Stimulated activated CD4-positive, alpha-beta T cell treated with anti-CD3 and anti-CD28 coated beads, Interleukin-2, amount 100 ng/mL, for 4 hours (primary cell): ENCODE results near the gene RIPK4.
"Not testable (repeated sequence)": the region's sequence is repeated elsewhere in the genome, so short reads cannot be mapped to it uniquely, and the experiment has no call there.

Experiments
- DNase-seq: peaks from one replicate; pipeline ENCODE4 v3.0.0-alpha.2; 2020; ENCODE audit warnings: low read depth

The RIPK4 gene

DNA sequence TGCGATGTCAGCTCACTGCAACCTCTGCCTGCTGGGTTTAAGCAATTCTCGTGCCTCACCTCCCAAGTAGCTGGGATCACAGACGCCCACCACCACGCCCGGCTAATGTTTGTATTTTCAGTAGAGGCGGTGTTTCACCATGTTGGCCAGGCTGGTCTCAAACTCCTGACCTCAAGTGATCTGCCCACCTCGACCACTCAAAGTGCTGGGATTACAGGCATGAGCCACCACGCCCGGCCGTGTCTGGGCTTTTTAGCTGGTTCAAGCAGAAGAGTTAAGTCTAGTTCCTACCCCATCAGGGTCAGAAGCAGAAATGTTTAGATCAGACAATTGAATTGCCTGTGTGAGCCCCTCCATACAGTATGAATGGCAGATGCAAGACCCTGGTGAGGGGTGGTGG, 27.7 kb upstream of the RIPK4 start:
- no peak for DNase-seq

DNA sequence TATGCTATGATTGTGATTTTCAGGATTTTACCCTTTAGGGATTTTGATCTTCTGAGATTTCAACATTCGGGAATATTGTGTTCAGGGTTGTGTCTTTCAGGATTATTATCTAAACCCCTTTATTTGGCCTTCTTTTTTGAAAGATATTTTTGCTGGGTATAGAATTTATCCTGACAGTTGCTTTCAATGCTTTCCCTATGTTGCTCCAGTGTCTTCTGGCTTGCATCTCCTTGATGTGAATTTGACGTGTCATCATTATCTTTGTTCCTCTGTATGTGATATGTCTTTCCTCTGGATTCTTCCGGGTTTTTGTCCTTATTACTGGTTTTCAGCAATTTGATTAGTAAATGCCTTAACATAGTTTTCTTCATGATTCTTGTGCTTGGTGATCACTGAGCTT, 25.9 kb upstream of the RIPK4 start:
- no peak for DNase-seq

DNA sequence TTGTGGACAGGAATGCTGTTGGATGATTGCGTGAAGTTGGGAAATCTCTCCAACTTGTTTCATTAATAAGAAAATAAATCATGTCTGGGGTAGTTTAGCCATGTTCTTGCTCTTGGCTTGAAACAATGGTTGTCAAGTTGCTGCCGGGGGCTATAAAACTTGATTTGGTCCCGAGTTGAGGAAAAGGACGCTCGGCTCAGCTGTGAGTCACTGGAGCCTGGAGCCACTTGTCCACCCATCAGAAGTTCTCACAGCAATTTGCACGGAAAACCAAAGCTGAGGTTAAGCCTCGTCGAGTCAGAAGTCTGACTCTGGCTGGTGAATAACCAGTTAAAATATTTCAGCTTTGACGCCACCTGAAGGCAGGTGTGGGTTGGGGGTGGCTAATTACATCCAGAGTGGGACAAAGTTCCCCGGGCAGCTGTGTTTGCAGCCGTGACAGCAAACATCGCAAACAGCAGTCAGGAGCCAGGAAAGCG, 19.7 kb upstream of the RIPK4 start:
- no peak for DNase-seq

DNA sequence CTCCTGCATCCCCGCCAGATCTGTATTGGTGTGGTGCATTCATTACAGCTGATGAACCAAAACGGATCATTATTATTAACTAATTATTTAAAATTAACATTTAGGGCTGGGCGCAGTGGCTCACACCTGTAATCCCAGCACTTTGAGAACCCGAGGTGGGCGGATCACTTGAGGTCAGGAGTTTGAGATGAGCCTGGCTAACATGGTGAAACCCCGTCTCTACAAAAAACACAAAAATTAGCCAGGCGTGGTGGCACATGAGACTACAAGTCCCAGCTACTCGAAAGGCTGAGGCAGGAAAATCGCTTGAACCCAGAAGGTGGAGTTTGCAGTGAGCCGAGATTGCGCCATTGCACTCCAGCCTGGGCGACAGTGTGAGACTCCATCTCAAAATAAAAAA, 18.4 kb upstream of the RIPK4 start:
- DNase-seq: not testable (repeated sequence)

DNA sequence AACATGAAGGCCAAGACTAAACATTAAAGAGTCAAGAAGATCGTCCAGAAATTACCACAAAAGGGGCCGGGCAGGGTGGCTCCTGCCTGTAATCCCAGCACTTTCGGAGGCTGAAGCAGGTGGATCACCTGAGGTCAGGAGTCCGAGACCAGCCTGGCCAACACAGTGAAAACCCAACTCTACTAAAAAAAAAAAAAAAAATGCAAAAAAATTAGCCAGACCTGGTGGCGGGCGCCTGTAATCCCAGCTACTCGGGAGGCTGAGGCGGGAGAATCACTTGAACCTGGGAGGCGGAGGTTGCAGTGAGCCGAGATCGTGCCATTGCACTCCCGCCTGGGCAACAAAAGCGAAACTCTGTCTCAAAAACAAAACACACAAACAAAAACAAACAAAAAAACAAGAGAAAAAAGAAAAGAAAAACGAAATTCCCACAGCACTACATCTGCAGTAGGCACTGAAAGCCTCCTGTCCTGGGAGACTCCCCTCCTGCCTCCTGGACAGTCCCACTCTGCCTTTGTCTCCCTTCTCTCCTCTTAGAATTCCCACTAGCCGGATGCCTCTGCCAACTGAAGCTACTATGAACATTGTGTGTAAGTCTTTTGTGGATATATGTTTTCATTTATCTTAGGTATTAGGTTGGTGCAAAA, 17.7 kb upstream of the RIPK4 start:
- DNase-seq: no peak

DNA sequence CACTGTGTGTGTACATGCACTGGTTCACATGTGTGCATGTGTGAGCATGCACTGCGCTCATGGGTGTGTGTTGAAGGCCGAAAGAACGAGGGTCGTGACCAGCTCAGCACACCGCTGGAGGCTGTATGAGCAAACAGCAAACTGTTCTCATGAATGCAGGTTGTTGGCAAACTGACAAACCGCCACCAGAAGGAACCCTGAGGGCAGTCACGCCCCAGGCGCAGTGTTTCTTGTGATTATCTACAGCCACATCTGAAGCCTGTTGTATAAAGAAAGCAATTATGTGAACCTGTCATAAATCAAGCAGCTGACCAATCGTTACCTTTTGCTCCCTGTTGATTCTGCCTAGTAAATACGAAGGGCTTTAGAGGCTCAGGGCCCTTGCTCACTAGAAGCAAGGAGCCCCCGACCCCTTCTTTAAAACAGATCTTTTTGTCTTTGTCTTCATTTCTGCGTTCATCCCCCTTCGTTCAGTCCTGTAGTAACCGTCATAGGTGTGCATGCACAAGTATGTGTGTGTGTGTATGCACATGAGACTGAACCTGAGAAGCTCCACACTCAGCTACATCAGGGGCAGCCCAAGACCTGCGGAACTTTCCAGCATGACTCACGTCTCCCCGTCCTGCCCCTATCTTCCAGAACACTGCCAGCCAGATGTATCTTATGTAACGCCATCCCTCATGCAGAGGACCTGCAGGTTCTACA, 16.8 kb upstream of the RIPK4 start:
- DNase-seq: peak; percentile 12

DNA sequence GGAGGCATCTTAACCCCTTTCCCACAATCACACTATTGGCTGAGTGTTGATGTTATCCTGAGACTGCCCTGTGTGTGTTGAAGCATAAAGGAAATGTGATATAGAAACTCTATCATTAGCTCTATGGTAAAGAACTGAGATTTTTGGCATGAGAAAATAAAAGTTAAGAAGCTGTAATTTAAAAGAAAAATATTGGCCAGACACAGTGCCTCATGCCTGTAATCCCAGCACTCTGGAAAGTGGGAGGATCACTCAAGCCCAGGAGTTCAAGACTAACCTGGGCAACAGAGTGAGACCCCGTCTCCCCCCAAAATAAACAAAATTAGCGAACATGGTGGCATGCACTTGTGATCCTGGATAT, 14.2 kb upstream of the RIPK4 start:
- DNase-seq: no peak

DNA sequence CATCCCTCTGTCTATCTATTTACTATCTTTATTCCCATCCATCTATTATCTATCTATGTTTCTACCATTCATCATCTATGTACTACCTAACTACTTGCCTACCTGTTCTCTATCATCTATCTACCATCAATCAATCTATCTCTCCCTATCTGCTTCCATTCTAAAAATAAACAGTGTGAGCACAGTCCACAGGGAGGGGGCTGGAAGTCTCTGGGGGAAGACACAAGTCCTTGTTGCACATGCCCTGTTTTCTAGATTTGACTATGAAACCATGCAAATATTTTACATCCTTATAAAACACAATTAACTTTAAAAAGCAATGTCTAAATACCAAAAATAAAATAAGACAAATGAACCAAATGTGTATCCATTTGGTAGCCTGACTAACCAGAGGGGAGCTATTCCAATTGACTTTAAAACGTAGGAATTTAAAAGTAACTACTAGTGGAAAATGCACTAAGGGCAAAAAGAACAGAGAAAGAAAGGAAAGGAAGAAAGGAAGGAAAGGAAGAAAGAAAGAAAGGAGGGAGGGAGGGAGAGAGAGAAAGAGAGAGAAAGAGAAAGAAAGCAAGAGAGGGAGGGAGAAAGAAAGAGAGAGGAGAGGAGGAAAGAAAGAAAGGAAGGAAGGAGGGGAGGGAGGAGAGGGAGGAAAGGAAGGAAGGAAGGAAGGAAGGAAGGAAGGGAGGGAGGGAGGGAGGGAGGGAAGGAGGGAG, 13.6 kb upstream of the RIPK4 start:
- no peak for DNase-seq

DNA sequence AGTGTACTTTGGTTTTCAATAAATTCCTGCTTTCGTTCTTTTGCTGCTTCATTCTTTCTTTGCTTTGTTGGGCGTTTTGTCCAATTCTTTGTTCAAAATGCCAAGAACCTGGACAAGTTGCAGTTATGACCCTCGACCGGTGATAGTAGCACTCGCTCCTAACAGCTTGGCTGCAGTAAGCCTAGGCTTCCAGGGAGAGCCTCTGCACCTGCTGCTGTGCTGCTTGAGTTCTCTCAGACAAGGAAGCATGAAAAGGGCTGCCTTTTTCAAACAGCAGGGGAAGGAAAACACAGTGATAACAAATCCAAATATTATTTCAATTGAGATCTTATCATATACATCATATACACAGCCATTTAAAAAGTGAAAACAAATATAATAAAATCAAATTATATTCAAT, 12.8 kb upstream of the RIPK4 start:
- DNase-seq: no peak

DNA sequence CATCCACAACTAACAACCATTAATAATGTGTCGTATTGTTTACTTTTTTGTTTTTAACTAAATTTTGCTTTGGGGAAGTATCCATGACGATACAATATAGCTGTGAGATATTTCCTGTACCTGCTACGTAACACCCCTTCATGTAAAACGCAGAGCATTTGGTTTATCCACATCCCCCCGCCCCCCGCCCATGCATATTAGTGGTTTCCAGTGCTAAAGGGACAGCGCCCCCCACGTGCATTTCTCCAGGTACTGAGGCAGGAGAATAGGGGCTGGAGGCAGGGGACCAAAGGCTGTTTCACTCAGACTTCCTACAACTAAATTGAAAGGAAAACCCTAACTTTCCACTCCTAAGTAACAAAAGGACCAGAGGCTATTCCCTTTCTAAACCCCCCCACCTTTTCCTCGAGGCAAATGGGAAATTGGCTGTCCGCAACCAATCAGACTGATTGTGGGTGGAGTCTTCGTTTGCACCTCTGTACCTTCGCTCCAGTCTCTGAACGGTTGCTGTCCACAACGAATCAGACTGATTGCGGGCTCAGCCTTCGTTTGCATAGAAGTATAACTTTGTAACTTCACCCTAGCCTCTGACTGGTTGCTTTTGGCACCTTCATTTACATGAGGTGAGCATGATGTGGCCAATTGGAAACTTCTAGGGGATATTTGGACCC, 12.2 kb upstream of the RIPK4 start:
- no peak for DNase-seq

DNA sequence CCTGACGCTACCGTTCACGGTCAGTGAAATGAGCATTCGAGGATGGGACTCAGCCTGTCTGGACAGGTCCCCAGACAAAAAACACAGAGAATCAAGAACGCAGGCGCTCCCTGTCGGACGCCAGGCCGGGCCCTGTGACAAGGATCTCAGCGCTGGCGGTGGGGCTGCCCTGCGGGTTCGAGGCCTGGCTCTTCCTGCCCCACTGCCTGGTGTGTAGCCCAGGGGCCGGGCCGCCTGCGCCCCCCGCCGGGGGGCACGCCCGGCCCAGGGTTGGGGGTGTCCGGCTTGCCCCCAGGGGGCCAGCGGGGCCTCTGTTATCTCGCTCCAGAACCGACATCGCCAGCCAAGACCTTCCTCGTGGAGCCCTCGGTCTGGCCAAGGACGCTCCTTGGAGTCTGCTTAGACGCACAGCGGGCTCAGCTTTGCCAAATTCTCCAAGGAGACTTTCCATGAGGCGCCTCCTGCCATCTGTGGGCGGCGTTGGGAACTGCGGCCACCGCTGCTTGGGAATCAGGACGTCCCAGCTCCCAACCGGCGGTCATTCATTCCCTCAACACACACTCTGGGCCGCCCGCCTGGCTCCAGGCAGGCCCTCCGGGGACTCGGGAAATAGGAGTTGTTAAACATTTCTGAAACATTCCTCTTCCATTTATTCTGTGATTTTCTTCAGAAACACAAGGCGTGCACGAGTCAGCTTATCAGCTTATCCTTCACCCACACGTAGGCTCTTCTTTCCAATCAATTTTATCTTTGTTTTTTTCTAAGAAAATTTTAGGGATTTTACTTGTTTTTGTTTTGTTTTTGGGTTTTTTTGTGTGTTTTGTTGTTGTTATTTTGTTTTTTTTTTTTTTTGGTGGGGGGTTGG, 11.3 kb upstream of the RIPK4 start:
- DNase-seq: no peak

DNA sequence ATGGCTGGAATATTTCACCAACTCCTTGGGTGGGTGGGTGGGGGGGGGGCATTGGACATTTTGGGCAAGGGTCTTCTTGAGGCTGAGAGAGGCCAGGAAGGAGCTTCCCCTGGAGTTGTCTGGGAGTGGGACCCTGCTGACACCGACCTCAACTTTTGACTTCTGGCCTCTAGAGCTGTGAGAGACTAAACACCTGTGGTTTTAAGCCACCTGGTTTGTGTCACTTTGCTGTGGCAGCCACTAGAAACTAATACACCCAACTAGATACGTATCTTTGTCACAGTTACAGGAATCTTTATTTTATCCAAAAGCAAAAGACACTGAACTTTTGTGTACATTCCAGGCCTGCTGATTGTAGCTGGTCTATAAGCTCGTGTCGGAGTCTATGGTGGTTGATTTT, 9.9 kb upstream of the RIPK4 start:
- no peak for DNase-seq

DNA sequence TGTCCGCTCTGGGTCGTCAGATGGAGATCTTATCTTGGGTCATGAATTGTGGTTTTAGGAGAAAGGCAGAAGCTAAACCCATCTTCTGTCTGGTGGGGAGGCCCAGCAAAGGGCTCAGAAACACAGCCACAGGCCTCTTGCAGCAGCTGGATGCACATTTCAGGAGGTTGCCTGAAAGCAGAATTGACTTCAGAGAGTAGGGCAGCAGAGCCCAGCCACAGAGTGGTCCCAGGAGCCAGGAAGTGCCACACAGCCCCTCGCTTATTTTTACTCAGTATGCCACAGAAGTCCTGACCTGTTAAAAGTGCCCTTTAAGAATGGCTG, 8.3 kb upstream of the RIPK4 start:
- DNase-seq: no peak

DNA sequence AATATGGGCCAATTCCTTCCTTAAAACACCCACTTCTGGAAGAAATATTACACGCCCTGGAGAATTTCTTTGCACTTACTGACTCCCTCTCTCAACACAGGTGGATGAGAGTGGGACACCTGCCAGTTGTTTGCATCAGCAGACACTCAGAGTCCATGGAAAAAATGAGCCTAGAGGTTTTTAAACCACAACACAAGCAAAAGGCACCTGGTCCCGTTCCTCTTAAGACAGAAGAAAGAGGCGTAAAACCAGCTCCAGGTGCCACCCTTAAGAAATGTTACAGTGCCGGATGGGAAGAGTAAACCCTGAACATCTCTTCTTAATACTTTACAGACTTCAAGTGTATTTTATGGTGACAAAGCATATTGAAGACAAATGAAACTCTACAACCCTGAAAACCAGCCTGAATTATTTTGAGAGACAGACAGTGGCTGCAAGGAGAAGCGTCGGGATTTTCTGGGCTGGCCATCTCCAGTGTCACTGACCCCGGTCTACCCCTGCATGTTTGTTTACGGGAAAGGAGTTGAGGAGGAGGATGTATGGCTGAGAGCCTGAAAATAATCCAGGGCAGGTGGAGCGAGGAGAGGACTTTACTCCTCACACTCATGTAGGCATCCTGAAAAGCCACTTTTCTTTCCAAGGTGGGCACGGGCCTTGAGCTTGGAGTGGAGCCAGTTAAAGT, 7.8 kb upstream of the RIPK4 start:
- DNase-seq: no peak

DNA sequence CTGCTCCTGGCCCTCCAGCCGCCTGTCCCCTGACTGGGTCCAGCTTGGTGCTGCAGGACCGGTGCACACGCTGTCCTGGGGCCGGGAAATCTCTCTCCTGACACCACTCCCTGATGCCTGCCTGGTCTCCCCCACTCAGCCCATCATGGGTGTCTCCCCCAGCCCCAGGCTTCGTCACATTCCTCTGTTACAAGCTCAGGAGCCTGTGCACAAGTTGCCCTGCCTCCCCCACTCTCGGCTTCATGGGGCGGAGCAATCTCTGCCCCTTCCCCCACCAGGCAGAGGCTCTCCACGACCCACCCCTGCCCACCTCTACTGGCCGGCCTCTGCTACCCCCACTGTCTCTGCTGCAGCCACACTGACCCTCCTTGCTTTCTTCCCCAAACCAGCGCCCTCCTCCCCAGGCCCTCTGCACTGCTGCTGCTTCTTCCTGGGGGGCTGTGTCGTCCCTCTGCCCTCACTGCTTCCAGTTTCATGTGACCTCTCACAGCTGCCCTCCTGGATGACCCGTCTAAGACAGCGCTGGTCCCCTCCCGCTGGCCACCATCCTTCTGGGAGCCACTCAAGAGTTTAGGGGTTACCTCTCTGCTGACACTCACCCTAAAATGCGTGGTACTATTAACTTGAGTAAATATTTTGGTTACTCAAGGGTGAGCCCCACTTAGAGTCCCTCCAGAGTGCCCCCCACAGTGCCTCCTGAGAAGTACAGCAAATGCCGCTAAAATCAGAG, 5.7 kb upstream of the RIPK4 start:
- DNase-seq: no peak

DNA sequence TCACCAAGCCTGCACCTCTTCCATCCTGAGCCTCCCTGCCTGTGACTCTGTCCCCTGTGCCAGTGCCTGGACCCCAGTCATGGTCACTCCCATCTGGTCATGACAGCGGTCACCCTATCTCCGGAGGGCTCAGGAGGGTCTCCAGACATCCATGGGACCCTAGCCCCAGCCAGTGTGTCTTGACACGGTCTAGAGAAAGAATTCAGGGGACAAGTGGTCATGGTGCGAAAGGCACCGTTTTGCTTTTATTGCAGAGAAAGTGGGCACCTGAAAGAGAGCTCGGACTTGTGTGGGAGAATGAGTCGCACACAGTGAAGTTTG, 4.7 kb upstream of the RIPK4 start:
- no peak for DNase-seq

DNA sequence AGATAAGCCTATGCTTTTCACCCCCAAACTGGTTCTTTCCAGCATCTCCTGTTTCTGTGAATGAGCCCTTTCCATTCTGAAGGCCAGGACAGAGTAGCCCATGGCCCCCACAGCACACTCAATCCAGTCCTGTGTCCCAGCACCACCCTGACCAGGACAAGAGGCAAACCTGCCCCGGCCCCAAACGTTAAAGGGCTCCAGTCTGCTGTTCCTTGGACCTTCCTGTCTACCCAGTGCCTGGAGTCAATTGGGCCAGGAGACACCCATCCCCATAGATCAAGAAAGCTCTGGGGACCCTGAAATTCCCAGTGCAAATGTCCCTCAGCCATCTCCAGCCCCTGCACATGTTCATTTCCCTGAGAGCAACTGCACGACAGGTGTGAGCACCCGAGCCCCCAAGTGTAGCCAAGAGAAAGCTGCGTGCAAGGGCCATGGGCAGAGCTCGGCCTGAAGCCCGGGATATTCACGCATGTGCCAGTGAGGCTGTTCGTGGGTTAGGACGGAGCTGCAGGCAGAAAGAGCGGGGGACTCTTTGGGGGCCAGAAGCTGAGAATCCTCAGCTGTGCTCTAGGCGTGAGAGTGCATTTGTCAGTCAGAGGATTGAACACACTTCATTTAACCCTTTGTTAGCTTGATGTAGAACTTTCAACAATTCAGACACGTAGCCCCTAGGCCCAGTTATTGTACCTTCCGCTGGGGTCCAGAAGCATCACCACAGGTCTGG, 4.2 kb upstream of the RIPK4 start:
- no peak for DNase-seq

DNA sequence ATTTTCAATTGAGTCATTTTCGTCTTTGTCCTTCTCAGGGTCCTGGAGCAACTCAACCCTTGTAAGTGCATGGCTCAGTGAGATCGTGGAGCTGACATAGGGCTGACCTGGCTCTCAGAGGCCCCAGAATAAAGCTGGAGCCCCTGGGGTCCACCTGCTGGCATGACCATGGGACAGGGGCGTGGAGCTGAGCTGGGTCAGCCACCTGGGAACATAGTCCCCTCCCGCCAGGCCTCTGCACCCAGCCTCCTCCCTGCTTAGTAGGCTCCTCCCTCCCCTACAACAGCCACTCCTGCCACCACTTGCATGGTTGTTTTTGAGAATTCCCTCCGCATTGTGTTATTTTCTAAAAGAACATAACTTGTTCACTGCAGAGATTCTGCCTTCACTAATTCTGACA, 3.1 kb upstream of the RIPK4 start:
- no peak for DNase-seq

DNA sequence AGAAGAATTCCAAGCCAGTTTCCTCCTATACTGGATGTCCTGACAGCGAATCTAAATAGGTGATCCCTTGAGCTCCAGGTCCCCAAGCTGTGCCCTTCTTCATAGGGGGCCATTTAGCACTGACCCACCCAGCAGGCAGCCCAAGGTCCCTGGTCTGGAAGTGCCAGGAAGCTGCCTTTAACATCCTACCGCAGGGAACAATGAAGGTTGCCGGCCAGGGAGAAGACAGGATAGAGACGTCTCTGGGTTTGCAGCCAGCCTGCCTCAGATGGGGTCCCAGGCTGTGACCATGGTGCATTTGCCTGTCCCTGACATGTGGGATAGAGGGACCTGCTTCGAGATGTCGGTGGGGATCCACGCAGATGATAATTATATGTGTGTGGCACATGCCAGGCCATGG, 2.7 kb upstream of the RIPK4 start:
- no peak for DNase-seq

DNA sequence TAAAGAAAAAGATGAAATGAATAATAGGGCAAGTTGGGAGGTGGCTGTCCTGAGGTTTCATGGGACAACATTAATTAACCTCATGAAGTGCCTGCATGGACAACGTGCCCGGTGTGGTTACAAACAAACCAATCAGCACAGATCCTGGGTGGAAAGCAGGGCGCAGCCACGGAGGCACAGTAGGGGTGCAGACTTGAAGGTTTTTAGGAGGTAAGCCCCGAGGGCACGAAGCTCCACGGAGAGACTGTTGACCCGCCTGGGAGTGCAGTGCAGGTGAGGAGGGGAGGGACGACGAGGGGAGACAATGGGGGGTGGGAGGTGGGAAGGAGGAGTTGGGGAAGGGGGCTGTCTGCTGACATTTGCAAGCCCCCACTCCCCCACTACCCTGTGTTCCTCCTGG, 2.3 kb upstream of the RIPK4 start:
- no peak for DNase-seq
